ENCODE measurements around the gene CDKL4.
"Not testable (repeated sequence)": the region's sequence is repeated elsewhere in the genome, so short reads cannot be mapped to it uniquely, and the experiment has no call there.

Gene CDKL4

GRCh38 chr2:39228413-39229209 is 15.2 kb downstream of the CDKL4 start:
- no peak for DNase-seq

- DNase-seq: peak in 1 of 2 experiments; percentile 63
Observed at GRCh38 chr2:39227628-39228412, 15.9 kb downstream of the CDKL4 start.

GRCh38 chr2:39225567-39225966 is 18.2 kb downstream of the CDKL4 start:
- DNase-seq: no peak

GRCh38 chr2:39223909-39224308 is 19.9 kb downstream of the CDKL4 start:
- DNase-seq: no peak

GRCh38 chr2:39221459-39221858 is 22.3 kb downstream of the CDKL4 start:
- DNase-seq: no peak

- DNase-seq: no peak
Observed at GRCh38 chr2:39220136-39220535, 23.6 kb downstream of the CDKL4 start.

GRCh38 chr2:39218391-39218790 is 25.4 kb downstream of the CDKL4 start:
- no peak for DNase-seq

- no peak for DNase-seq
Observed at GRCh38 chr2:39217192-39217550, 26.6 kb downstream of the CDKL4 start.

GRCh38 chr2:39216346-39217191 is 27.2 kb downstream of the CDKL4 start:
- DNase-seq: no peak

- DNase-seq: no peak
Observed at GRCh38 chr2:39215545-39215944, 28.2 kb downstream of the CDKL4 start.

- no peak for DNase-seq
Observed at GRCh38 chr2:39213015-39213414, 30.8 kb downstream of the CDKL4 start.

GRCh38 chr2:39210846-39211245 is 32.9 kb downstream of the CDKL4 start:
- no peak for DNase-seq

GRCh38 chr2:39203382-39203781 is 40.4 kb downstream of the CDKL4 start:
- no peak for DNase-seq

- no peak for DNase-seq
Observed at GRCh38 chr2:39202639-39203369, 41.0 kb downstream of the CDKL4 start.

- not testable (repeated sequence) for DNase-seq
Observed at GRCh38 chr2:39197003-39197402, 46.8 kb downstream of the CDKL4 start.

- no peak for DNase-seq
Observed at GRCh38 chr2:39194686-39195085, 49.1 kb downstream of the CDKL4 start.

GRCh38 chr2:39188960-39189494 is 54.7 kb downstream of the CDKL4 start:
- DNase-seq: no peak

GRCh38 chr2:39183673-39184072 is 60.1 kb downstream of the CDKL4 start:
- no peak for DNase-seq

- DNase-seq: no peak
Observed at GRCh38 chr2:39181297-39181696, 62.5 kb downstream of the CDKL4 start.

- no peak for DNase-seq
Observed at GRCh38 chr2:39179974-39180960, 63.5 kb downstream of the CDKL4 start.

- DNase-seq: no peak
Observed at GRCh38 chr2:39178756-39179155, 65.0 kb downstream of the CDKL4 start.
